Stimulated activated memory B cell treated with anti-CD40 and anti-IgM and Interleukin-4, amounts not matched to agents 10 μg/mL and 1 μg/mL and 100 μg/mL, for 72 hours (primary cell): Measurements from ENCODE around the gene EML3.

Experiments used
- ATAC-seq: fragments of 150-1000 bp; cut with Tn5 transposase; 2 replicates; pipeline ENCODE4 v1.10.0; 2021
- H3K27ac Mint-ChIP-seq: one replicate; pipeline ENCODE4 v1.8.0; 2022; ENCODE audit warnings: mild to moderate bottlenecking, mixed read lengths
- H3K27me3 Mint-ChIP-seq: one replicate; pipeline ENCODE4 v1.8.0; 2022; ENCODE audit warnings: mixed read lengths
- H3K36me3 Mint-ChIP-seq: one replicate; pipeline ENCODE4 v1.8.0; 2022; ENCODE audit warnings: mixed read lengths
- H3K4me1 Mint-ChIP-seq: one replicate; pipeline ENCODE4 v1.8.0; 2022; ENCODE audit warnings: mixed read lengths
- H3K4me3 Mint-ChIP-seq: one replicate; pipeline ENCODE4 v1.8.0; 2022; ENCODE audit warnings: mild to moderate bottlenecking, moderate library complexity, mixed read lengths
- H3K9me3 Mint-ChIP-seq: one replicate; pipeline ENCODE4 v1.8.0; 2022; ENCODE audit warnings: mixed read lengths

EML3 gene

GRCh38 chr11:62556875-62557631 lies 55.5 kb downstream of the EML3 start:
- H3K4me1 Mint-ChIP-seq = peaks cover 92% of the 10 kb centered on the region
- peak overlapping the region; percentile 96 for H3K27ac Mint-ChIP-seq
- H3K36me3 Mint-ChIP-seq = peaks cover 36% of the 10 kb centered on the region
- no peaks in the 10 kb centered on the region for H3K9me3 Mint-ChIP-seq
- no peak for ATAC-seq
- no peaks in the 10 kb centered on the region for H3K27me3 Mint-ChIP-seq
- peak overlapping the region; percentile 63 for H3K4me3 Mint-ChIP-seq

GRCh38 chr11:62556108-62556874 lies 56.3 kb downstream of the EML3 start:
- peak overlapping the region; percentile 96 for H3K27ac Mint-ChIP-seq
- H3K9me3 Mint-ChIP-seq = no peaks in the 10 kb centered on the region
- H3K4me3 Mint-ChIP-seq = peak overlapping the region; percentile 63
- H3K4me1 Mint-ChIP-seq = peaks cover 92% of the 10 kb centered on the region
- H3K36me3 Mint-ChIP-seq = peaks cover 28% of the 10 kb centered on the region
- no peaks in the 10 kb centered on the region for H3K27me3 Mint-ChIP-seq
- peak; percentile 76 for ATAC-seq

DNA sequence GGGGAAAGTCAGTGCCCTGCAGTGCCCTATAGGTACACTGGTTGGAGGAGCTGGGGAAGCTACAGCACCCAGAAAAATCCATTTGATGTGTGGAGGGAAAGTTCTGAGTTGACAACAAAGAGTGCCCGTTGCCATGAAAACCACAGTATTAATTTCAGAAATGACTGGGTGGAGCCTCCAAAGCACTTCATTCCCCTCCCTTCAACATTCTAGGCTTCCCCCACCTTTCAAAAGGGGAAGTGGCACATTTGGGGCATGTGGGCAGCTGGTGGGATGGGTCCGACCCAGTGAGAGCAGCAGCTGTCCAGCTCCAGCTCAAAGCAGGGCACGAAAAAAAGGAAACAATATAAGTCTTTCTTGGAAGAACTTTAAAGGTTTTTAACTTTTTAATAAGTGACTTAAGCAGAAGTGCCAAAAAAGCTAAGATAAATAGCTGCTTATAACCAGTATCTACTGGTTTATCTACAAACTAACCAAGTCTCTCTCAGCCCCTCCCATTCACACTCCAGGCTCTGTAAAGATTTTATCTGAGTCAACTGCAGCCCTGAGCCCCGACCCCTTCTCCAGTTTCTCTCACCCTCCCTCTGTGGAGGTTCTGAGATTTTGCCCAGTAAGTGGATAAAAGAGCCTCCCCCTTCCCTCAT lies 57.0 kb downstream of the EML3 start:
- Mint-ChIP-seq H3K27ac (peak overlapping the region; percentile 96), H3K4me1 (peaks cover 92% of the 10 kb centered on the region), H3K9me3 (no peaks in the 10 kb centered on the region), H3K4me3 (peak overlapping the region; percentile 63), H3K27me3 (no peaks in the 10 kb centered on the region), H3K36me3 (peaks cover 21% of the 10 kb centered on the region)
- ATAC-seq = peak; percentile 75

DNA sequence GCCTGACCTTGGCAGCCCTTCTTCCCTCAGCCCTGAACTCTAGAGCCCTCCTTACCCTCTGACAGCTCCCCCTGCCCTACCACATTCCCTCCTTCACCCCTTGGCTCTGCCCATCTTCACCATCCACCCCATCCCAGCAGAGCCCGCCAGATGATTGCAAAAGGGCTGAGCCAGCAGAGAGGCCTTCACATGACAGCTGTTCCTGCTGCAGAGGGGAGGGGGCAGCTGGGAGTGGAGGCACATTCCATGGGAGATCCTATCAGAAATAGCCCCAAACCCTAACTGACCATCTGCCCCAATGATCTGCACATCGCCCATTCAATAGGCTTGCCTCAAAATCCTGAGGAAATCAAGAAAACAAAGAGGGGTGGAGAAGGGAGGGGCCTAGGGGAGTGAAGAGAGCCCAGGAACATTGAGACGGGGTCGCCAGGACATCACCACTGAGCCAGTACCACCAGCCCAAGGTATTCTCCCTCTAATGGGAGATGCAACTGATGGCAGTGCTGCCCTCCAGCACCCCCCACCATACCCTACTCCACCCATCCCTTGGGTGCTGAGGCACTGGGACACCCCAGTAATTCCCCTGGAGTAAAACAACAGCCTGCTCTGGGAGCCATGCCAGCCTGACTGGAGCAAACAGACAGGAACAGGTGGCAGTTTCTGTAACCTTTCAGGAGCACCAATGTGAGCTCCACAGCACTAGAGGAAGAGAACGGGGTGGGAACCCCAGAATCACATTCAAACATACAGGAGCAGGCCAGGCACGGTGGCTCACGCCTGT lies 58.0 kb downstream of the EML3 start:
- Mint-ChIP-seq H3K4me3 (no peak overlapping the region), H3K27me3 (no peaks in the 10 kb centered on the region), H3K36me3 (peaks cover 11% of the 10 kb centered on the region), H3K4me1 (peaks cover 92% of the 10 kb centered on the region), H3K27ac (peak overlapping the region; percentile 96), H3K9me3 (no peaks in the 10 kb centered on the region)
- no peak for ATAC-seq

DNA sequence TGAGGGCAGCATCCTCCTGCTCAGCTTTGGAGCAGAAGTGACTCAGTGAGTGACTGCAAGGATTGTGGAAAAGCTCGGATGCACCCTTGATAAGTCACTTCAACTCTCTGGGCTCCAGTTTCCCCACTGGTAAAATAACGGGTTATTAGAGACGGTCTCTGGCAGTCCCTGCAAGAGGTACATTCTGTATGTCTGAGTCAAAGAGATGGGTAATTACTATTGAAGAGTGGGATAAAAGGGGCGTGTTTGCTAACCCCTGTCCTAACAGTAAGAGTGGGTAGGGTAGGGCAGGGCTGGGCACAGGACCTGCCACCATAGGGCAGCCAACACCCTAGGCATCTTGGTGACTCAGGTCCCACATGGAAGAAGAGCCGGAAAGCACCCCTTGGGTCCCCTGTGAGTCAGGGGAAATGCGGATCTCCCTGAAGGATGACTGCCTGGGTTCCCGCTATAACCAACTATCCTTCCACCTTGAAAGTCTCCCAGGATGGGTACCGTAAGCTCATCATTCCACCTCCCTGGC lies 58.7 kb downstream of the EML3 start:
- Mint-ChIP-seq H3K36me3 (peaks cover 4% of the 10 kb centered on the region), H3K4me3 (no peak overlapping the region), H3K4me1 (peaks cover 88% of the 10 kb centered on the region), H3K9me3 (no peaks in the 10 kb centered on the region), H3K27me3 (no peaks in the 10 kb centered on the region), H3K27ac (peak overlapping the region; percentile 96)
- no peak for ATAC-seq

GRCh38 chr11:62553080-62553838 lies 59.3 kb downstream of the EML3 start:
- H3K9me3 Mint-ChIP-seq = no peaks in the 10 kb centered on the region
- ATAC-seq = no peak
- no peaks in the 10 kb centered on the region for H3K27me3 Mint-ChIP-seq
- peak overlapping the region; percentile 96 for H3K27ac Mint-ChIP-seq
- H3K4me3 Mint-ChIP-seq = peak overlapping the region; percentile 29
- H3K4me1 Mint-ChIP-seq = peaks cover 89% of the 10 kb centered on the region
- no peaks in the 10 kb centered on the region for H3K36me3 Mint-ChIP-seq

DNA sequence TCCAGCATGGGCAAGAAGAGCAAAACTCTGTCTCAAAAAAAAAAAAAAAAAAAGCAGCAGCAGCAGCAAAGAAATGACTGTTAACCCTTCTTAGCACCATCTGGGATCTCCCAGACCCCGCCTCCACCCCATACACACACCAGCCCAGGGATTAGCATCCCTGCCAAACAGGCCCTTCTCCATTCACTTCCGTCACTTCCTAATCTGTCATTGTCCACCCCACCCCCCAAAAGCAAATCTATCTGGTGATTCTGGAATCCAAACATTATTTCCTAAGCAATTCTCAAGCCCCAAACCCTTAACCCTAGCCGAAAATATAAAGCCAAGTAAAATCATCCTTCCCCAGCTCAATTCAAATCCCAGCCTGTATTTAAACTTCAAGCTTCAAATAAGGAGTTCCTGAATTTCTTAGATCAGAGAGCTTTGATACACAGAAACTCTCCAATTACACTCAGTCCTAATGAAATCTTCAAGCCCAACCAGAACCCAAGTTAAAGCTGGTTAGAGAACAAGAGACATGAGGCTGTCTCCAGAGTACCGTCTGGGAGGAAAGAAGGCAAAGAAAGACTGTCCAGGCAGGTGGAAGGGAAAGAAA lies 60.0 kb downstream of the EML3 start:
- Mint-ChIP-seq H3K9me3 (no peaks in the 10 kb centered on the region), H3K4me3 (peak overlapping the region; percentile 9), H3K27me3 (no peaks in the 10 kb centered on the region), H3K4me1 (peaks cover 90% of the 10 kb centered on the region), H3K27ac (peak overlapping the region; percentile 96), H3K36me3 (no peaks in the 10 kb centered on the region)
- no peak for ATAC-seq
